Loucy (cell line): ENCODE measurements around the gene ST8SIA5.

Experiments
- EZH2phosphoT487 ChIP-seq: fragments of 200-600 bp; IDR thresholded peaks from 2 replicates; pipeline ENCODE4 v1.6.1; 2018; ENCODE audit warnings: antibody characterized with exemption, mild to moderate bottlenecking, moderate library complexity, borderline replicate concordance
- TF ChIP-seq, protein P1 (sequence below): fragments of 200-600 bp; sonication (generic); conservative IDR thresholded peaks from 2 replicates; pipeline ENCODE4 v1.5.1; 2014; ENCODE audit warnings: mild to moderate bottlenecking, antibody characterized with exemption, low read length

GRCh38 chr18:46787674-46788073 is 30.8 kb upstream of the ST8SIA5 start:
- TF ChIP-seq, protein P1, sequence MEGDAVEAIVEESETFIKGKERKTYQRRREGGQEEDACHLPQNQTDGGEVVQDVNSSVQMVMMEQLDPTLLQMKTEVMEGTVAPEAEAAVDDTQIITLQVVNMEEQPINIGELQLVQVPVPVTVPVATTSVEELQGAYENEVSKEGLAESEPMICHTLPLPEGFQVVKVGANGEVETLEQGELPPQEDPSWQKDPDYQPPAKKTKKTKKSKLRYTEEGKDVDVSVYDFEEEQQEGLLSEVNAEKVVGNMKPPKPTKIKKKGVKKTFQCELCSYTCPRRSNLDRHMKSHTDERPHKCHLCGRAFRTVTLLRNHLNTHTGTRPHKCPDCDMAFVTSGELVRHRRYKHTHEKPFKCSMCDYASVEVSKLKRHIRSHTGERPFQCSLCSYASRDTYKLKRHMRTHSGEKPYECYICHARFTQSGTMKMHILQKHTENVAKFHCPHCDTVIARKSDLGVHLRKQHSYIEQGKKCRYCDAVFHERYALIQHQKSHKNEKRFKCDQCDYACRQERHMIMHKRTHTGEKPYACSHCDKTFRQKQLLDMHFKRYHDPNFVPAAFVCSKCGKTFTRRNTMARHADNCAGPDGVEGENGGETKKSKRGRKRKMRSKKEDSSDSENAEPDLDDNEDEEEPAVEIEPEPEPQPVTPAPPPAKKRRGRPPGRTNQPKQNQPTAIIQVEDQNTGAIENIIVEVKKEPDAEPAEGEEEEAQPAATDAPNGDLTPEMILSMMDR = no peak
- TF ChIP-seq EZH2phosphoT487 = no peak
